GM19397 (cell line): ENCODE measurements around the gene FNDC3B.

Experiments
- ATAC-seq: cut with Tn5 transposase; IDR thresholded peaks from one replicate; pipeline ENCODE4 v1.9.1; 2021; ENCODE audit warnings: mild to moderate bottlenecking, moderate library complexity; ENCODE audit not compliant: unreplicated experiment

FNDC3B gene

DNA sequence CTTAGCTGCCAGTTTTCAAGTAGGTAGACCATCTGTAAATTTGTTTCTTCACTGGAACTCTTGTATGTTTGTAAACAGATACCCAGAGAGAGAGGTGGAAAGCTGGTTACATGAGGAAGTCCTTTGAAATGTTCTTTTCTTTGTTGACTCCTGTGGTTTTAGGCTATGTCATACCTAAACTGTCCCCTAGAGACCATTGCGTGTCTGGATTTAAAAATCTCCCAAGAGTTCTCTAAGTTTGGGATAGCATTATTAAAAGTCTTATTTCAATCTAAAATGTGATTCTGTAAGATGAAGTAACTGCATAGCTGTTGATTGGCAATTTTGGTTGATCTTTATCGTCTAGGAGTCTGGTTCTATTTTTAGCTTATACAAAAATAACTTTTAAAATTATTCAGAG lies 281.7 kb downstream of the FNDC3B start:
- no peak for ATAC-seq

GRCh38 chr3:172323894-172324610 lies 284.7 kb downstream of the FNDC3B start:
- ATAC-seq: no peak

- ATAC-seq: no peak
These were observed 285.3 kb downstream of the FNDC3B start for GRCh38 chr3:172324611-172325203.

GRCh38 chr3:172325461-172325860 lies 286.1 kb downstream of the FNDC3B start:
- no peak for ATAC-seq

DNA sequence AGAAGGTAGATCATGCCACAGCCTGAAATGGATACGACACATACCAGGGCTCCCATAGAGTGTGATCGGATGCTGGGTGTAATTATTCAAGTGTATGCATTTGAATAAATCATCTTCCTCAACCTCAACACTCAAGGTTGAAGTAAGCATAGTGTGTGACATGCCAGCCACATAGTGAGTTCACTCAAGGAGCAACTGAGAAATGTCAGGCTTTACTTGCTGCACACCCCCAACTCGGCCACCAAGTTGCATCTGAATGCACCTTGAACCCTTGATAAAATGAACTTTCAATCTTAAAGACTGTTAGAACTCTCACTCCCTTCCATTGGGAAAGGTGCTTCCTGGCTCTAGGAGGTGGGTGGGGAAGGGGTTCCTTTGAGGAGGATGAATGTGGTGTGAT lies 287.6 kb downstream of the FNDC3B start:
- ATAC-seq: no peak

GRCh38 chr3:172328282-172328681 lies 288.9 kb downstream of the FNDC3B start:
- no peak for ATAC-seq

DNA sequence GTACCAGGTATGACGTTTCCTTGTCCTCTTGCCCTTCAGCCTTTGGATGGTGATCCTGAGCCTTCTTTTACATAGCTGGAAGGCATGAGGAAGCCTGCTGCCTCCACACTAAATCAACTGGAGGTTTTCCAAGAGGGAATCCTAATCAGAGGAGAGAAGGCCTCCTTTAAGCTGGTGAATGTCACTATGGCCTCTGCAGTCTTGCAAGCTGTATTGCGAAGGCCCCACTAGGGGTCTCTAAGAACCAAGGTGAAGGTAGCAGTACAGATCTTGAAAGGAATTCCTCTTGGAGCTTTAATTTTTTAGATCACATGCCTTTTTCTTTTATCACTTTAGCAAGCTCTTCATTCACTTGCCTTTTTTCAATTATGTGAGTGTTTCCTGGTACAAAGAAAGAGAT lies 289.7 kb downstream of the FNDC3B start:
- ATAC-seq: no peak

DNA sequence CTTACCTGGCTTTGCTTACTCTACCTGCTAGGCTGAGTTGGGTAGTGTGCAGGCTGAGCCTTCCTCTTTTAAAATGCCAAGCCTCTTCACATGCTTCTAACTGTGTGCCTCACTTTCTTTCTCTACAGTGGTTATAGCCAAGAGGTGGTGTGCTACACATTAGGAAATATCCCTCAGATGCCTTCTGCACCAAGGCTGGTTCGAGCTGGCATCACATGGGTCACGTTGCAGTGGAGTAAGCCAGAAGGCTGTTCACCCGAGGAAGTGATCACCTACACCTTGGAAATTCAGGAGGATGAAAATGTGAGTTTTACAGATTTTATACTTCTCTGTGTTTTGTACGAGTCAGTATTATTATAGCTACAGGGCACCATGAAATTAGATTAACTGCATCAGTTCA lies 291.0 kb downstream of the FNDC3B start:
- no peak for ATAC-seq

DNA sequence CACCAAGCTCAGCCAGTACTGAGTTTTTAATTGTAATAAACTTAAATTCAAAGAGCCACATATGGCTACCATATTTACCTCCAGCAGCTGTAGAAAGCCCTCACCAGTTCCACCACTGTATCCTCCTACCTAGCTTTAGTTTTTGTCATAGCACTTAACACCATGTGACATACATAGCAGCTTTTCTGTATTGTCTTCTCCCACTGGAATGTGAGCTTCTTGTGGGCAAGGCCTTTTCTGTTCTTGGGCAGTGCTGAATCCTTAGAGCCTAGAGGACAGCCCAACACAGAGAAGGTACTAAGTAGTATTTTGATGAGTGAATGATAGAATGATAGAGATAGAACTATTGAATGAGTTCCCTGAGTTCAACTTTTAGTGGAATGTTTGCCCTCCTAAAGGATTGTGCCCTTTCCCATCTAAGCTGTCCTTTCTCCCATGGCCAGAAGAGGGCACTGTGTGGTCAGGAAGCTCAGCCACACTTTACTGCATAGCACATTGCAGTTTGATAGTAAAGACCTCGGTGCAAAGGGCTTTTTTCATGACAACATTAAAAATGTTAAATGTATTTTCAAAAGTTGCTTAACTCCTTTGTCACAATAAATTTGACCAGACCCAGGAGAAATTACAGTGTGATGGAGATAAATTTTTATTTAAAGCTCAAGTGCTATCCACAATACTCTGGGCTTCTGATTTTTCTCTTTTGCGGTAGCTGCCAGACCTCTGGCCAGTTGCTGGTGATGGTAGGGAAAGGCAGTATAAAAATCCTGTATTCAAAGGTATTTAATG lies 293.1 kb downstream of the FNDC3B start:
- no peak for ATAC-seq

DNA sequence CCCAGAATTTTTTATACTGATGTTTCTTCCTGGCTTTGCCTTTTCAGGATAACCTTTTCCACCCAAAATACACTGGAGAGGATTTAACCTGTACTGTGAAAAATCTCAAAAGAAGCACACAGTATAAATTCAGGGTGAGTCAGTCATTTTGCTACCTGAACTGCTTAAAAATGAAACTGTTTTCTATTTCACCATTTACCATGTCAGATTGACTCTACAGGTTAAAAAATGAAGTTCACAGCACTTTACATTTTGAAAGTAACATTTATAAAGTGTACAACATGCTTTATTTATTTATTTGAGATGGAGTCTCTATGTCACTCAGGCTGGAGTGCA lies 293.6 kb downstream of the FNDC3B start:
- no peak for ATAC-seq

DNA sequence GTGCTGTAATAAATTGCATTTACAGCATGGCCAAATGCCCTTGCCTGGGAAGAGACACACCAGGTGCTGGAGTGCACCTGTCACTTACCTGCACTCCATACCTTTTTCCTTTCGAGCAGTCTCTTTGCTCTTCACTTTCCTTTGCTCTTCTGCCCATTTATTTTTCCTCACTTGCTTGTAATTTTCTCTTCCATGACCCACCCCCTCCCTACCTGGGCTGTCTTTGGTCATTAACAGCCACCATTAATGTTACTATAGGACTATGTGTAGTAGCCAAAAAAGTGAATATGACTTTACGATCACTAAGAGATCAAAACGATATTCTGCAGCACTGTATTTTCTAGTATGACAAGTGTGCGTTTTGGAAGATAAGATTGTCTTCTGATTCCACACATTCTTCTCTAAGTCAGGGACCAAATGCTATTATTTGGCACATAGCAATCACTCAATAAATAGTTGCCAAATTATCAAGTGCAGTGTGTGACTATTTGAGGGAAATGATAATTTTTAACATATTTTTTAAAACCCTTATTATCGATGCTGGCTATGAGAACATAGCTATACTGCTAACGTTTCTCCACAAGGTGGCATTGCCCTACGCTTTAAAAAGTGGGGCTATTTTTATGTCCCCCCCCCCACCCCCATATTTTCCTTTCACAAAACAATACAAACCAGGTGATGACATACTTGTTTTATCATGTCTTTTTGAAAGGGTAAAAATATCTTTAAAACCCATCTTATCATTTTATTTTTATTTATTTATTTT lies 294.5 kb downstream of the FNDC3B start:
- ATAC-seq: no peak

- no peak for ATAC-seq
These were observed 295.4 kb downstream of the FNDC3B start for GRCh38 chr3:172334671-172335207.

DNA sequence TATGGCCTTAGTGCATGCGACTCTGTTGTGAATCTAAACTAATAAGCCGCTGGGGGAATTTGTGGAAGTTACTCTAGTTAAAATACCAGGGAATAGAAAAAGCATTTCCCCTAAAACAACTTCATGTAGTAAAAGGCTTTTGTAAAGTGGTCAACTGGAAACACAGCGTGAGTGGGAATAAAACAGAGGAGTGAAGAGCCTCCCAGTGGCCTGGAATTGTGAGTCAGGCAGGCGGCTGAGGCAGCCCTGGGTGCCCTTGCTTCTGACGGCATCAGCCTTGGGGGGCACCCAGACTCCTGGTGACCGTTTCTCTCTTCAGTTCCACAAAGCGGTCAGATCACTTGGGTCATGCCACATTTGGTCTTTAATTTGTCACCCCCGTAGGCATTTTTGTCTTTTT lies 300.5 kb downstream of the FNDC3B start:
- no peak for ATAC-seq

- ATAC-seq: no peak
These were observed 301.2 kb downstream of the FNDC3B start for GRCh38 chr3:172340583-172340982.

DNA sequence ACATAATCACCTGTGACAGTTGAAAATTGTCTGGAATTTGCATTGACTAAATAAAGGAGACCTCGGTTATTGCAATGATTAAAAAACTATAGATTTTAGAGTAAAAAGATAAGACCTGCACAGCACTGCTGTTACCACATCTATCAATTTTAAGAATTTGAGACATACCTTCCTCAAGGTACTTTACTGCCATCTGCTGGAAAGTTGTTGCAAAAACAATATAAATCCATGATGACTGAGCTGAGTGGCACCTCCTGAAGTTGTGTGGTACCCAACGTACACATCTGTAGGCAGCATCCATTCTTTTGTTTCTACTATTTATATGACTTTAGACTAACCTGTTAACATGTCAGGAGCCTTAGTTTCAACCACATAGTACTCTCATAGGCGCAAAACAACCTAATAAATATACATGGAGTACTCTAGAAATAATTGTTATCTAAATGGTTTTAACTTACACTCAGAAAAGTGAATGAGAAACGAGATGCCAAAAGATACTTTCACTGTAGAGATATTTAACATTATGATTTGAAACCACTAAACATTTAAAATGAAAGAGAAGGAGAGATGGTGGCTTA lies 302.2 kb downstream of the FNDC3B start:
- ATAC-seq: no peak

GRCh38 chr3:172342097-172342659 lies 302.8 kb downstream of the FNDC3B start:
- no peak for ATAC-seq

DNA sequence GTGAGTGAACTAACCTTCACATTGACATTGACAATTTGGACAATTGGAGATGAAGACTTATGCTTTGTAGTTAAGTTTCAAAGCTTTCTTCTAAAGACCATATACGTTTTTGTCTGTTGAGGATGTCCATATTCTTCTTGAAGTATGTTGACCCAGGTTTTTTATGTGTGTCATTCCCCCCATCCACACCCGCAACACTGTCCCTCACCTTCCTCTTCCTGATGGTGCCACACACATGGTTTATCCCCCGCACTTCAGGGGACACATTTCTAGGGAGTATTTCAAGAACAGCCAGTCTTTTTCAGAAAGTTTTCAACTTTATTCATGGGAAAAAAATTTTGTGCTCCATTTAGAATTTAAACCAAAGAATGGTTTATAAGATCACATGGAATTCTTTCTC lies 303.7 kb downstream of the FNDC3B start:
- ATAC-seq: no peak

DNA sequence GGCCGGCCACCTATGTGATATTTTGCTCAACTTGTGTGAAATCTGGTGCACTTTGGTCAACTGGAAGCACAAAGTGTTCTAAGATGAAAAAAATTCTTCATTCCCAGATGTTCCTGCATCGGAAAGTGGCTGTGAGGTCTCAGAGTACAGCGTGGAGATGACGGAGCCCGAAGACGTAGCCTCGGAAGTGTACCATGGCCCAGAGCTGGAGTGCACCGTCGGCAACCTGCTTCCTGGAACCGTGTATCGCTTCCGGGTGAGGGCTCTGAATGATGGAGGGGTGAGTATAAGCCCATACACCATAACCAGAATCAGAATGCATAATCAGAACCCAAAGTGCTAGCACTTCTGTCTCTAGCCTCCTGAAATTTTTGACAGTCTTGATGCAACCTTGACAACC lies 304.6 kb downstream of the FNDC3B start:
- no peak for ATAC-seq

DNA sequence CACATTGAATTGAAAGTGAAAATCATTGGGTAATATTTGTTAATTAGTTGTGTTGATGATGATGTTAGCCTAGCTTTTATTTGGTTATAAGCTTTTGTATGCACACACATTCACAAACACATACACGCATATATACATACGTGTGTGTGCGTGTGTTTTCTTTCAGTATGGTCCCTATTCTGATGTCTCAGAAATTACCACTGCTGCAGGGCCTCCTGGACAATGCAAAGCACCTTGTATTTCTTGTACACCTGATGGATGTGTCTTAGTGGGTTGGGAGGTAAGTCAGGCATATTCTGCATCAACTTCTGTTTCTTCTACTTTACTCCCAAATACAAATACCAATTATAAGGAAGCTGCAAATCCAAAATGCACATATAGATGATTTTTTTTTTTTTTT lies 306.8 kb downstream of the FNDC3B start:
- ATAC-seq: no peak

GRCh38 chr3:172347895-172348679 lies 308.7 kb downstream of the FNDC3B start:
- ATAC-seq: no peak
